NOMO-1 treated with dmso at 0.1 percent for 144 hours (cell line): ENCODE measurements around the gene HMGCS2.

Source experiments
- DNase-seq: peaks from one replicate; lab custom pipeline; 2025; ENCODE audit not compliant: unreplicated experiment; lab: John Stamatoyannopoulos, UW

HMGCS2 gene

DNA sequence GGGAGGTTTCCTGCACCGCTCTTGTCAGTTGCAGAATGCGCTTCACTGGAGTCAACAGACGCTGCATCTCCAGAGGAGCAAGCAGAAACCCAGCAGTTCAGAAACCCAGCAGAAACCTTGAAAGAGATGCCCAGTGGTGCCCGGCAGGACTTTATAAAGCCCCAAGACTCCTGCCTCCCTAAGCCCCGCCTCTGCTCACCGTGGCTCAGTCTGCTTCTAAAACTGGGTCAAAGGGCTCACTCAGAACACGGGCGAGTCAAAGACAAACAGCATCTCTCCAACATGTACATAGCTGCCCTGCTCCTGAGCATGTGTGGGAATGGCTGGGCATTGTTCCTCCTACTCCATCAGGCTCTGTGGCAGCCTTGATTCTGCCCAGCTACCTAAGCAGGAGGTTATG, at the start of gene HMGCS2:
Gene HMGCS2, minus strand, starts transcription at position 128 of the 400 bp plus-strand sequence. Its CDS starts 61 bp downstream, at position 67.
- DNase-seq = no peak

DNA sequence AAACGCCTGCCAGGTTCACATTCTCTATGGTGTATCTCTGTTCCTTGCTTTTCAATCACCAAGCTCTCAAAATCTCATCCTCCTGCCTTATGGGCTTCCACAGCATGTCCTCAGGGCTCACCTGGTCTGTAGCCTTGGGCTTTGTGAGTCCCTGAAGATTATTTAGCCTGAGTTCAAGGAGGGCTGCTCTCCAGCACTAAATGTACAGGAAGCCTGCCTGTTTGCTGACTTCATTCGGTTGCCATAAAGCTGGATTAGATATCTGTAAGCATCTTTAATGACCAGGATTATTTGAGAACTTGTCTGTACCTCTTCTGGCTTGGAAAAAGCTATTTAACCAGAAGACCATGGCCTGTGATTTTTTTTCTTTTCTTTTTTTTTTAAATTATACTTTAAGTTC, 49.5 kb upstream of the HMGCS2 start:
- no peak for DNase-seq

DNA sequence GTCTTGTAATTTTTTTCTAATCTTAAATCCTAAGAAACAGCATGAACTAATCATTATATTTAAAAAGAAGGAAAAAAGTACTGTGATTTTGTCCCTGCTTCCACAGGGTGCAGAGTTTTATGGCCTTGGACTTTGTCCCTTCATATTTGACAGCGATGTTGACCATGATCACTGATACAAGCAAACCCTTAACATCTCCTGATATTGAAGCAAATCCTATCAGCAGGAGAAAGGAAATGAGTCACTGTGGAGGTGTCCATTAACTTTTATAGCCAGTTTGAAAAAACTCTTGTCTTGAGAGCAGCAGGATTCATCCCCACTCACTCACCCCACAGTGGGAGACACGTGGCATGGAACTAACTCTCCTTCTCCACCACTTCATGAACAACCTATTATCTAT, 47.7 kb upstream of the HMGCS2 start:
- no peak for DNase-seq

DNA sequence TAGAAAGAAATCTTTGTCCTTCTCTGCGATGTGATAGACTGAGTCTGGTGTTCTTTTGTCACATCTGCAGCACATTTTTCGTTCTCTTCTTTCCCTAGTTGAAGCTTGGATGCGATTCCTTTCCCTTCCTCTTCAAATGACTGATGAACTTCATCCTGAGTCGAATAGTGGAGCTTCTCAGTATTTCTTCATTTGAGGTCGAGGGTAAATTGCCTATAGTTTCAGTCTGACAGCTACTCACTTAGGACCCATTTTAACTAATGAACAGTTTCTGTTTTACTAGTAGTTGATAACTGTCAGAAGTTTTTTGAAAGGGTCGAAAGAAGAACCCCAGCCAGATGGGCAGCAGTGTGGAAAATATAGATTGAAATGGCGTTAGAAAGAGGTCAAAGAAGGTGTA, 47.2 kb upstream of the HMGCS2 start:
- no peak for DNase-seq

DNA sequence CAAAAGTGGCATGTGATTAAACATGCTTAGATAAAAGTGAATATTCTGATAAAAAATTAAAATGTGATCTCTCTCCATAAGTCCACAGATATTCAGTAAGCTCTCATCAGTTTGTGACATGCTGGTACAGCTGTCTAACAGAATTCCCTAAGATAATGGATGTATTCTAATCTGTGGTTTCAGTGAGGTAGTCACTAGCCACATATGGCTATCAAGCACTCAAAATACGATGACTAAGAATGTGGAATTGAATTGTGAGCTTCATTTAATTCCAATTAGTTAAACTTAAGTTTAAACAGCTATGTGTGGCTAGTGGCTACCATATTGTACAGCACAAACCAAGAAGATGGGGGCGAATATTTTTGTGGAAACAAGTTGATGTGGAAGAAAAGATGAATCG, 46.7 kb upstream of the HMGCS2 start:
- no peak for DNase-seq

DNA sequence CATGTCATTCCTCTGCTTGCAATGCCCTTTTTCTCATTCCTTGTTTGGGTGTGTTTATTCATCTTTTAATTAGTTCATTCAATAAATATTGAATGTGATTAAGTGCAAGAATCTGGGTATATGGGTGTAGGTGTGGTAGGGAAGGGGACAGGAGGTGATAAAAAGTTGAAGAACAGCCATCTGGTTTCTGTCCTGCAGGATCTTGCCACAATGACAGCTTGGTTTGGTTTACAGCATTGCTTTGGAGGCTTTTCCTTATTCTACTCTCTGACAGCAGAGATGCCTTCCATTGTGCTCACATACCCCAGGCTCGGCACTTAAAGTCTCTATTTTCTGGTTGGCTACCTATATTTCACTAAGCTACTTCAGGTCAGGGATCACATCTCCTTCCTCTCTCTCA, 45.6 kb upstream of the HMGCS2 start:
- no peak for DNase-seq

DNA sequence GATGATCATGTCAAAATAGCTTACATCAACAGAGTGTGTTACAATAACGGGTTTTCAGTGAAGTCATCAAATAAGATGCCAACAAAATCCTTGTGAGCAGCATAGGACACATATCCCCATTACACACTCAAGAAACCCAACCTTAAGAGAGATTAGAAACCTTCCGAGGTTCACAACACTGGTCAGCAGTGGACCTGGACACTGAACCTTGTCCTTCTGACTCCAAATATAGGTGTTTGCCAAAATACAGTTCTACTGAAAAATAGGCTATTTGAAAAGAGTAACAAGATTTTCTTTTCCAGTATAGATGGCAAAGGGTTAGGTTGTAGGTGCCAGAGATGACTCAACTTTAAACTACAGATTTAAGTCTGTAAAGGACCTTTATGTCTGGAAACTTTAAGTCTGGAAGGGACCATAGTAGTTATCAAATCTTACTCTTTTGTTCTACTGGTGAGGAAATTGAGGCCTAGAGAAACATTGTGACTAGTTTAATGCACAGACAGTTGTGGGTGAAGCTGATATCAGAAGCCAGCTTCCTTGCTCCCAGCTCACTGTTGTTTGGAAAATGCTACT, 43.4 kb upstream of the HMGCS2 start:
- no peak for DNase-seq

DNA sequence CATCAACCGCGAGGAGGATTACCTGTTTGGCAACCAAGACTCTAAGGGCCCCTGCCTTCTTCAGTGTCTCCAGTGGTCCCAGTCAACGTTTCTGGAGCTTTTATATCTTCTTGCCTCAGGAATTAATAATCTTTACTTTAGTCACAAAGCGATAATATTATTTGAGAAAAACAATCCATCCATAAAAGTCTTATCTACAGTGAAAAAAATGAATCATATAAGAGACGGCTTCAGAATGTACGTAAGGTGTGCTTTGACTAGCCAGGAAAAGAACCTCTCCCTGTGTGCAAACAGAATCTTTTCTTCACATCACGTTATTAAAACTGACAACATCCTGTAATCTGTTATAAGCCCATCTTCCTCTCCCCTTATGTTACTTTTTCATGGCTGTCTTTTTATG, 42.7 kb upstream of the HMGCS2 start, which contains the start of gene REG4:
Gene REG4, minus strand, starts transcription at position 74 of the 400 bp plus-strand sequence. CDS start 2,691 bp downstream, outside the sequence.
- DNase-seq = no peak

DNA sequence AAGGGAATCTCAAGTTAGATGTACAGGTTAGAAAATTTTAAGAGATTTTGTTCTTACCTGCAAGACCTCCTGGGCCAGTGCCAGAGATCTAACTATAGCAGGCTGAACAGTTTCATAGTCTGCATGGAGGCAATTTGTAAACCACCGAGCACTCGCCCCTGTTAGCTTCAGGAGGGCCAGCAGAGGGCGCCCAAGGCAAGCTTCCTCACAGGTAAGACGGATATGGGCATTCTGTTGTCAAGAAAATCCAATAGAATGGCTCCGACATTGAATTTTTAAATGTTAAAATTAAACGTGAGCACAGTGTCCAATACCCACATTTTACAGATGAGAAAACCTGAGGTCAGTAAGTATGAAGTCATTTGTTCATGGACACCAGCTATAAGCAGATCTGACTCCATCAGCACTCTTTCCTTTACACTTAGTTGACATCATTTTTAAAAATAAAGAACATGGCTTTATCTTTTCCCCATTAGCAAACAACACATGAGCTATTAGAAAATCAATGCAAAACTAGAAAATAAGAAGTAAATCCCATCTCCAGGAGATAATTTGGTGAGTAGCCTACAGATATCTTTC, 40.4 kb upstream of the HMGCS2 start:
- peak; percentile 40 for DNase-seq

DNA sequence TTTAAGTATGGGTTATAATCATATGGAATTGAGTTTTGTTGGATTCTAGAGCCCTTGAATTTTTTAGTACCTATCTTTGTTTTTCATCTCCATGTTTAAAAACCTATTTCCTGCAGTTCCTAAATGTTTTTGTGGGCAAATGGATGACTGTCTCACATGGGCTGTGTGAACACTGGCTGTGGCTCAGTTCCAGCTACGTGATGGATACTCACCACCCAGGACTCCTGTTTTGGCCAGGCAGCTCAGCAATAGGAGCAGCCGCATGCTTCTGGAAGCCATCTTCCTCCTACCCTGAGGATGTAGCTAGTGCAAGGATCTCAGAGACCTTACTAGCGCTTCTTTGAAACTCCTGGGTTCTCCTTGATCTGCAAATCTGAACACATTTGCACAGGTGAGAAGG, 39.8 kb upstream of the HMGCS2 start:
- no peak for DNase-seq

DNA sequence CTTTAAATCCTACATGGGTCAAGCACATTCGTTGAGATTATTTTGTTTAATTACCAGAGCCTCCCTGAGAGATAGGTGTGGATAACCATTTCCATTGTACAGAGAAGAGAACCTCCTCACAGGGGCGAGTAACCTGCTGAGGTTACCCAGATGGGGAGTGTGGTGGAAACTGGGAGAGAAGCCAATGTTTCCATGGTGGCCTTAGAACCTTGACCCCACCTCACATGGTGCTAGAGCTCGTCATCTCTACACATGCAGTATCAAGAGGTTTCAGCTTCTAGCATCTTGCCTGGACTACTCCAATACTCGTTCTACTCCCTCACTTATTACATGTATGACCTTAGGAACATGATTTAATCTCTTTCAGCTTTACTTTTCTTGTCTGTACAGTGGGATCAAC, 37.8 kb upstream of the HMGCS2 start:
- DNase-seq = no peak

DNA sequence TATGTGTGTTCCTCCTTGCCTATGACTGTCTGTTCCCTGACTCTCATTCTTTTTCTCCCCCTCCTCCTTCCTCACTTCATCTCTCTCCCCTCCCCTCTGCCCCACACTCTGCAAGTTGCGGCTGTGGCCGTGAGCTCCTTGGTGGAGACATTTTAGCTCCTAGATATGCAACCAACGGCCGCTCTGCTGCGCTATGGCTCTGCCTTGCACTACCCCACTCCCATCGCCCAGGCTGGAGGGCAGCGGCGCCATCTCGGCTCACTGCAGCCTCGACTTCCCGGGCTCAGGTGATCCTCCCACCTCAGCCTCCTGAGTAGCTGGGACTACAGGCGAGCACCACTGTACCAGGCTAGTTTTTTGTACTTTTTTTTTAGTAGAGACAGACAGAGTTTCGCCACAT, 37.0 kb upstream of the HMGCS2 start:
- DNase-seq = no peak

DNA sequence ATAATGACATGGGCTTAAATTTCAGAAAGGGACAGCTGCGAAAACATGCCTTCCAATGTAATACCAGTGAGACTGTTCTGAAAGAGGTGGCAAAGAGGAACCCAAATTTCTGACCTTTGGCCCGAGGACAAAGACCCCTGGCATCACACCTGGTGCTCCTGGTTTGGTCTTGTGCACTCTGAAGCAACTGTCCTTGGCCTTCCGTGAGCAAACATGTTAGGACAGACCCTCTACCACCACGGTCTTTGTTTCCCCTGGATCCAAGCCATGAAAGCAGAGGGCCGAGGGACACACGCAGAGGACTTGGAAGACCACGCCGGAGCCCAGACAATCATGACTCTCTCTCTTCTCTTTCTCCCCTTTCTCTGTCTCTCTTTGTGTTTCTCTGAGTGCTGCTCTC, 36.5 kb upstream of the HMGCS2 start:
- DNase-seq = no peak

DNA sequence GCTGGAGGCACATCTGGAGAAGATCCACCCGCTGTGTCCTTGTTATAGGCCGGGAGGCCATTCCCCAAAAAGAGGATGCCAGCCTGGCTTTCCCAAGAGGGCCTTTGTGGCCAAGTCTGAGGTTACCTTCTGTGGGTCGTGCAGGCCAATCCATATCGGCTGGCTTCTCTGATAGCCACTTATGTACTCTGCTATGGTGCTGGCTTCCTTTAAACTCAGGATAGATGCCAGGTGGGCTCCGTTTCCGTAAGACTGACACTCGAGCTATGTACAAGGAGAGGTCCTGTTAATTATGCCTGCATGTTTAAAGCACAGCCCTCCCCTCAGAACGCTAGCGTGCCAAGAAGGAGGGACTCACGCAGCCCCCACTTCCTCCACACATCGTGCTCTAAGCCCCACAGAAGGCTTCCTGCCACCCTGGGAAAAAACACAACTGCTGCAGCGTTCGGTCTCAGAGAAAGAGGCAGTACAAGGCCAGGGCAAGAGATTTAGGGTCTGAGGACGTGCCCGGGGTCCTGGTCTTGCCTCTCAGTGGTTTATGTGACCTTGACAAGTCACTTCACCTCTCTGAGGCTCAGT, 31.0 kb upstream of the HMGCS2 start:
- no peak for DNase-seq

DNA sequence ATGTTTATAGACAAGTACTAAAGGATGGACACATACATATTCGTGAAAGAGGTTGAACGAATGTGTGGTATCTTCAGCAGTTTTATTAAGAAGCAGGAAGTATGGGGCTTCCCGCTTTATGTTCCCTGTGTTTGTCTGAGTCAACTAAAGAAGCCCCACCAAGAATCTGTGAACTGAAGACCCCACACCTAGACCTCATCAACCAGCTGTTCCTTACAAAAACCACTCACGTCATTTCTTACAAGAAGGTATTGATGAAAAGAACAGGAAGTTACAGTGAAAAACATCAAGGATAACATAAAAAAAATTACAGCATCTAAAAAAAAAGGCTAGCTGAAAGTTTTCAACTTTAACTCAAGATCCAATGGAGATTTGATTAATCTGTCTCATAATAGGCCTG, 30.3 kb upstream of the HMGCS2 start:
- no peak for DNase-seq

DNA sequence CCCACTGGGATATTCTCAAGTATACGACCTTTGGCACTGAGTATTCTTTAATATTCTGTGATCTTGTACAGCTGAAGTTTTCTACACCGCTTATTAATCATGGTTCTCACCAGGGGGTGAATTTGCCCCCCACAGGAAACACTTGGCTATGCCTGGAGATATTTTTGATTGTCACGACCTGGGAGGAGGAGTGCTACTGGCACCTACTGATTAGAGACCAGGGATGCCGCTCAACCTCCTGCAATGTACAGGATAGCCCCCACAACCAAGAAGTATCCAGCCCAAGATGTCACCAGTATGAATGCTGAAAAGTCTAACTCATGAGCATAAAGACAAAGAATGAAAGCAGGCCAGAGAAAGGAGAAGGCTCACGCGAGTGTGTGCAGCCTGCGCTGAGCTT, 28.9 kb upstream of the HMGCS2 start:
- DNase-seq = no peak

DNA sequence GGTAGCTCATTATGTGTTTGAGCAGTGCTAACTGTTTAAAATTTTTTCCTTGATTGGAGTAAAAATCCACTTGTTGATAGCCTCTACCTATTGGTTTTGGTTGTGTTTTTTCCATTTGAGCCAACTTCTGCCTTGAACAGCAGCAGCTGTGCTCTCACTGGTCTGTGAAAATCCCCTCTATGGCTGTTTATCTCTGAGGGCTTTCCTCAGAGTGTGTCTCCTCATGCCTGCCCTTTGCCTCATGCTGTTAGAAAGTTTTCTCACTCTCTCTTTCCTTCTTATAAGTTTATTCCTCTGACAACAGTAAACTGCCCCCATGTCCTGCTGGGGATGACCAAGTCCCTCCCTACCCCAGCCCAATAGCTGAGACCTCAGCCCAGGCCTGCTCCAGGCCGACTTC, 28.5 kb upstream of the HMGCS2 start:
- no peak for DNase-seq

DNA sequence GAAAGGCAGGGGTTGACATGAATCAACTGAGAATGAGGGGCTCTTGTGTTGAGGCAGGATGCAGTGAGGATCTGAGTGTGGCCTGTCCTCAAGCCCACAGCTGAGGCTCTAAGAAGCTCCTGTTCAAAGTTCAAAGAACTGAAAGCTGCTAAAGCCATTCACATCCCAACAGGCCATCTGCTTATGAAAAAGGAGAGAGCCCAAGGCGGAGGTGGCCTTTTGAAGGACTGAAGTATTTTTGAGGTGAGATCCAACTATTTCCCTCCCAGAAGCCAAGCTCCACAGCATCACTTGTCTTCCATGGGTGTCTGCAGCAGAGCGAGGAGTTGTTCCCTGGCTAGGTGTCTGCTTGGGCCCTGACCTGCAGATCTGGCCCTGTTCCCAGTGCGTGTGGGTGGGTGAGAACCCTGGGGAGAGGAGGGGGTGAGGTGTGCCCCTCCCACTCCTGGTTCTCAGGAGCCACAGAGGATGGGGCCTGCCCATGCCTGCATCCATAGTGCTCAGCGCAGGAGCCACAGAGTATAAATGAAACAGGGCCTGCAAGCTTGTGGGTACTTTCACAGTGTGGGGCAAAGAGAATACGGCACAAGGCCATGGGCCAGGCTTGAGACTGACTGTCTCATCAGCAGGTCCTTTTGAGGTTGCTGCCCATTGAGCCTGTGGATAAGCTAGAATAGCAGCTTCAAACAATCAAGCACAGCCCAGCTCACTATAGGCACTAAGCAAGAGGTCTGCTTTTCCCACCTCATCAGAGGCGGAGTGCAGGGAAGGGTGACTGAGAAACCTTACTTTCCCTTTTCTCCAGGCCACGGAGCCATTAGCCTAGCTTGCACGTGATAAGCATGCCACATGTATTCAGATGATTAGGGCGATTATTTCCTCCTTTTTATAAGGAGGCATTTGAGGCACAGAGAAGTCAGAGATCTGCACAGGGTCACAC, 26.8 kb upstream of the HMGCS2 start:
- DNase-seq = no peak

DNA sequence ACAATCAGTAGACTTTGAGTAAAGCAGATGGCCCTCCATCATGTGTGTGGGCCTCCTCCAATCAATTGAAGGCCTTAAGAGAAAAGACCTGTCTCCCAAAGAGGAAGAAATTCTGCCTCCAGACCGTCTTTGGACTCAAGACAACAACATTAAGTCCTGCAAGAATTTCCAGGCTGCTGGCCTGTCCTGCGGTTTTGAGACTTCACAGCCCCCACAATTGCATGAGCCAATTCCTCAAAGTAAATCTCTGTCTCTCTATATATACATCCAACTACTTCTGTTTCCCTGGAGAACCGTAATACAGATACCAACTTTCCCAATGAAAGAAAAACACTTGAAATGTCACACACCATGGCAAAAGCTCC, 26.2 kb upstream of the HMGCS2 start:
- DNase-seq = no peak

DNA sequence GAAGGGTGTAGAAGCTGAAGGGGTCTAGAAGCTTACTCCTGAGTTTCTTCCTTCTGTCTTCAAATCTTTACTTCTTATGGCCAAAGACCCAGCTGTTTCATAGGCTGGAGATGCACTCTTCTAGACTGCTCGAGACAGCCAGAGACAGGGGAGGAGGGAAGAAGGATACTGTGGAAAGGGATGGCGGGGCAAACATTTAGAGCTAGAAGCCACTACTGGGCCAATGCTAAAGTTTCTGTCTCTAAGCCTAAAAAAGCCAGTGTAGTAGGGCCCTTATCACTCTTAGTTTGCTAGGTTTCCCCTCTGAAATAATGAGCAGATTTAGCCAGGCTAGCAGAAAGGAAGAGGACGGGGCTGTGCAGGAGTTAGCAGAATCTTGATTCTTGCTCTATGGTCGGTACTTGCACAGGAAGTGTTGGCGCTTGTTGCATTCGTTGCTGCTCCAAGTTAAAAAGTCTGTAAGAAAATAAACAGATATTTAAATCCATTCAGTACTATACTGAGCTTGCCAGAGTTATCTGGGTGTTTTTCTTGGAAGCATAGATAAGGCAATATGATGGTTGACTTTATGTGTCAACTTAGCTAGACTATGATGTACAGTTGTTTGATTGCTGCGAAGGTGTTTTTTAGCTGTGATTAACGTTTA, 25.6 kb upstream of the HMGCS2 start:
- no peak for DNase-seq

DNA sequence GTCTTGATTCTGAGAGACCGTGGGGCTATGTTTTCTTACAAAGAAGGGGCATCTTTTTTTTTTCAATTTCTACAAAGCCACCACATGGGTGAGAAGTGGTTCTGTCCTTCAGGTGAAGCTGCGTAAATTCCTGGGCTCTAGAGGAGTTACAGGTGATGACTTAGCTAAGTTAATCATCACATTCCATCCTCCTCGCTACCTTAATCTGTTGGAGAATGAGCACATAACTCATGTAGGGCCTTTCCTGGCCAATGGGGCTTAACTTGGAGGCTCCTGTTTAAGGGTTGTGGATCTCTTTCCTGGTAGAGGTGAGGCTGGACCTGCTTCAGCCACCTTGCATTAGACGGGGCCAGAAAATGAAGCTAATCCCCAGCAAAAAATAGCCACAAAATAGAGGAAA, 22.7 kb upstream of the HMGCS2 start:
- no peak for DNase-seq
